Testis (tissue), 2 donors: Measurements from ENCODE around the gene TMEM114.

Experiments used
- POLR2A ChIP-seq: fragments of 450-650 bp; IDR thresholded peaks from one replicate; pipeline ENCODE4 v1.6.1; 2017; ENCODE audit warnings: antibody characterized with exemption, mild to moderate bottlenecking, moderate library complexity
- TF ChIP-seq, protein P1 (sequence below), 3 experiments: fragments of 450-650 bp in 2 of 3; fragments of 200-600 bp in 1 of 3; sonication (generic) in 1 of 3; IDR thresholded peaks; one replicate each; pipeline ENCODE4 v1.5.1; 2016 to 2019; ENCODE audit warnings: antibody characterized with exemption in 3 of 3, mild to moderate bottlenecking in 2 of 3, moderate library complexity in 1 of 3

GRCh38 chr16:8596581-8596980 lies 6.3 kb upstream of the TMEM114 start:
- no peak for TF ChIP-seq POLR2A
- TF ChIP-seq, protein P1, sequence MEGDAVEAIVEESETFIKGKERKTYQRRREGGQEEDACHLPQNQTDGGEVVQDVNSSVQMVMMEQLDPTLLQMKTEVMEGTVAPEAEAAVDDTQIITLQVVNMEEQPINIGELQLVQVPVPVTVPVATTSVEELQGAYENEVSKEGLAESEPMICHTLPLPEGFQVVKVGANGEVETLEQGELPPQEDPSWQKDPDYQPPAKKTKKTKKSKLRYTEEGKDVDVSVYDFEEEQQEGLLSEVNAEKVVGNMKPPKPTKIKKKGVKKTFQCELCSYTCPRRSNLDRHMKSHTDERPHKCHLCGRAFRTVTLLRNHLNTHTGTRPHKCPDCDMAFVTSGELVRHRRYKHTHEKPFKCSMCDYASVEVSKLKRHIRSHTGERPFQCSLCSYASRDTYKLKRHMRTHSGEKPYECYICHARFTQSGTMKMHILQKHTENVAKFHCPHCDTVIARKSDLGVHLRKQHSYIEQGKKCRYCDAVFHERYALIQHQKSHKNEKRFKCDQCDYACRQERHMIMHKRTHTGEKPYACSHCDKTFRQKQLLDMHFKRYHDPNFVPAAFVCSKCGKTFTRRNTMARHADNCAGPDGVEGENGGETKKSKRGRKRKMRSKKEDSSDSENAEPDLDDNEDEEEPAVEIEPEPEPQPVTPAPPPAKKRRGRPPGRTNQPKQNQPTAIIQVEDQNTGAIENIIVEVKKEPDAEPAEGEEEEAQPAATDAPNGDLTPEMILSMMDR (IDR thresholded peaks at IDR 0.05) = no peak
